HepG2 (cell line): Measurements from ENCODE around the gene TPI1. TPM values are rescaled to one million over a fixed set of nuclear protein-coding genes. Genes with fewer than 3 reads are reported as not detected.
A peak's percentile ranks its signal among the peaks of the same experiment; 100 is the strongest.

Experiments used
- EP300 ChIP-seq, 3 experiments: sonication (generic) in 1 of 3; formaldehyde crosslinking in 1 of 3; IDR thresholded peaks; 2 replicates each; pipeline versions ENCODE4 v1.5.1 to v1.6.1; 2011 to 2020; ENCODE audit warnings: low read depth in 2 of 3, low read length in 2 of 3, borderline replicate concordance in 1 of 3, improper control_type of control experiment in 1 of 3, mild to moderate bottlenecking in 1 of 3, missing genetic modification reagents in 1 of 3, moderate library complexity in 1 of 3
- EZH2 ChIP-seq: conservative IDR thresholded peaks from 2 replicates; pipeline ENCODE4 v1.6.1; 2012; ENCODE audit warnings: mild to moderate bottlenecking, low read depth, low read length, moderate library complexity
- KAT2B ChIP-seq: fragments of 150-350 bp; IDR thresholded peaks from 2 replicates; pipeline ENCODE4 v1.6.1; 2014; ENCODE audit warnings: low read depth, low read length, borderline replicate concordance
- KMT2B ChIP-seq: IDR thresholded peaks from 2 replicates; pipeline ENCODE4 v1.6.1; 2016; ENCODE audit warnings: missing genetic modification reagents, missing compliant biosample characterization
- LRRFIP1 ChIP-seq: sonication (generic); formaldehyde crosslinking; conservative IDR thresholded peaks from 2 replicates; pipeline ENCODE4 v1.4.0; 2020; ENCODE audit warnings: missing genetic modification reagents
- NFKBIZ ChIP-seq: IDR thresholded peaks from 2 replicates; pipeline ENCODE4 v1.6.1; 2018; ENCODE audit warnings: missing genetic modification reagents, missing compliant biosample characterization
- PAF1 ChIP-seq: IDR thresholded peaks from 2 replicates; pipeline ENCODE4 v1.6.1; 2016; ENCODE audit warnings: missing genetic modification reagents, missing compliant biosample characterization
- POLR2AphosphoS5 ChIP-seq: IDR thresholded peaks from 2 replicates; pipeline ENCODE4 v1.6.1; 2012; ENCODE audit warnings: low read depth, low read length
- ZFY ChIP-seq: sonication (generic); formaldehyde crosslinking; IDR thresholded peaks from 2 replicates; pipeline ENCODE4 v1.4.0; 2020; ENCODE audit warnings: missing genetic modification reagents
- ZNF326 ChIP-seq: sonication (generic); formaldehyde crosslinking; IDR thresholded peaks from 2 replicates; pipeline ENCODE4 v1.4.0; 2020; ENCODE audit warnings: missing genetic modification reagents, borderline replicate concordance
- ZNF567 ChIP-seq: sonication (generic); formaldehyde crosslinking; IDR thresholded peaks from 2 replicates; pipeline ENCODE4 v1.8.1; 2023; ENCODE audit warnings: mild to moderate bottlenecking, missing genetic modification reagents, borderline replicate concordance
- ZNF597 ChIP-seq: sonication (generic); formaldehyde crosslinking; IDR thresholded peaks from 2 replicates; pipeline ENCODE4 v1.5.0; 2020; ENCODE audit warnings: missing genetic modification reagents
- ZNF713 ChIP-seq: sonication (generic); formaldehyde crosslinking; IDR thresholded peaks from 2 replicates; pipeline ENCODE4 v1.4.0; 2020; ENCODE audit warnings: mild to moderate bottlenecking, missing genetic modification reagents
- ZNF75D ChIP-seq: sonication (generic); formaldehyde crosslinking; IDR thresholded peaks from 2 replicates; pipeline ENCODE4 v1.8.1; 2023; ENCODE audit warnings: missing genetic modification reagents, mild to moderate bottlenecking, borderline replicate concordance
- ZNF781 ChIP-seq: sonication (generic); formaldehyde crosslinking; IDR thresholded peaks from 2 replicates; pipeline ENCODE4 v1.5.1; 2020; ENCODE audit warnings: borderline replicate concordance, mild to moderate bottlenecking, missing genetic modification reagents; ENCODE audit errors: not compliant biosample characterization
- ZNF850 ChIP-seq: sonication (generic); formaldehyde crosslinking; conservative IDR thresholded peaks from 2 replicates; pipeline ENCODE4 v1.9.0; 2021; ENCODE audit warnings: mild to moderate bottlenecking, missing genetic modification reagents
- polyA plus RNA-seq, 8 experiments: library from polyadenylated mRNA; depleted of rRNA in 3 of 8; stranded (reverse) in 7 of 8; unstranded in 1 of 8; fragments of >200 nt; fragmentation: Illumina TruSeq in 4 of 8; extraction: Trizol in 4 of 8; gene quantifications; 2 replicates each; pipeline versions ENCODE4 v1.2.1 to v1.2.3, GENCODE V29; 2011 to 2016; ENCODE audit warnings: low read depth in 4 of 8, missing spikeins in 1 of 8, mixed read lengths in 1 of 8; ENCODE audit not compliant: insufficient read depth in 1 of 8
- total RNA-seq, 5 experiments: library from RNA; depleted of rRNA; stranded (reverse); fragments of >200 nt; fragmentation: Illumina TruSeq; extraction: Trizol; gene quantifications; 2 replicates each; pipeline ENCODE4 v1.2.3, GENCODE V29; 2016; ENCODE audit warnings: low read depth in 1 of 5
- TF ChIP-seq, protein P1 (sequence below), 2 experiments: fragments of 450-650 bp in 1 of 2; sonication (generic) in 1 of 2; formaldehyde crosslinking; IDR thresholded peaks; 2 replicates each; pipeline versions ENCODE4 v1.5.0 to v1.8.0; 2020 to 2022; ENCODE audit warnings: mild to moderate bottlenecking in 1 of 2, missing genetic modification reagents in 1 of 2
- TF ChIP-seq, protein P2 (sequence below): sonication (generic); formaldehyde crosslinking; IDR thresholded peaks from 2 replicates; pipeline ENCODE4 v1.5.0; 2020; ENCODE audit warnings: missing genetic modification reagents

The TPI1 gene
- total and polyA plus RNA-seq, 2 of the 13 experiments (the other 11 are each of a cell fraction or from before 2014, with no cell fraction given): 945 to 2,535 TPM

GRCh38 chr12:6872073-6873048 lies 5.0 kb downstream of the TPI1 start (continued):
- no peak for TF ChIP-seq KAT2B
- peak; percentile 65; the same call in 1 of the 2 replicates for TF ChIP-seq ZNF567 (CRISPR knock-in tag)
- TF ChIP-seq, protein P1, sequence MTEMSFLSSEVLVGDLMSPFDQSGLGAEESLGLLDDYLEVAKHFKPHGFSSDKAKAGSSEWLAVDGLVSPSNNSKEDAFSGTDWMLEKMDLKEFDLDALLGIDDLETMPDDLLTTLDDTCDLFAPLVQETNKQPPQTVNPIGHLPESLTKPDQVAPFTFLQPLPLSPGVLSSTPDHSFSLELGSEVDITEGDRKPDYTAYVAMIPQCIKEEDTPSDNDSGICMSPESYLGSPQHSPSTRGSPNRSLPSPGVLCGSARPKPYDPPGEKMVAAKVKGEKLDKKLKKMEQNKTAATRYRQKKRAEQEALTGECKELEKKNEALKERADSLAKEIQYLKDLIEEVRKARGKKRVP (CRISPR knock-in tag; IDR thresholded peaks at IDR 0.05): 0 out of 4 replicates have a peak, but pooled peaks of 1 of the 2 experiments have one; percentile 57
- TF ChIP-seq NFKBIZ (CRISPR knock-in tag): no peak
- TF ChIP-seq ZNF326 (CRISPR knock-in tag): peak; percentile 92
- peak; percentile 60 for TF ChIP-seq ZFY
- TF ChIP-seq, protein P2, sequence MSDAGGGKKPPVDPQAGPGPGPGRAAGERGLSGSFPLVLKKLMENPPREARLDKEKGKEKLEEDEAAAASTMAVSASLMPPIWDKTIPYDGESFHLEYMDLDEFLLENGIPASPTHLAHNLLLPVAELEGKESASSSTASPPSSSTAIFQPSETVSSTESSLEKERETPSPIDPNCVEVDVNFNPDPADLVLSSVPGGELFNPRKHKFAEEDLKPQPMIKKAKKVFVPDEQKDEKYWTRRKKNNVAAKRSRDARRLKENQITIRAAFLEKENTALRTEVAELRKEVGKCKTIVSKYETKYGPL (CRISPR knock-in tag): 0 out of 2 replicates have a peak, but pooled peaks have one; percentile 51
- TF ChIP-seq ZNF781 (CRISPR knock-in tag): peak; percentile 23
- no peak for TF ChIP-seq EP300 (IDR thresholded peaks at IDR 0.05; ENCODE audit: low read depth in 2 of 2, low read length in 2 of 2)
- peak; percentile 26; the same call in 1 of the 2 replicates for TF ChIP-seq EP300 (CRISPR knock-in tag; IDR thresholded peaks at IDR 0.05; ENCODE audit: borderline replicate concordance)
- TF ChIP-seq ZNF597 (CRISPR knock-in tag): no peak
- no peak; the same call in 1 of the 2 replicates for TF ChIP-seq ZNF850 (CRISPR knock-in tag)
- TF ChIP-seq POLR2AphosphoS5: peak; percentile 16
- TF ChIP-seq LRRFIP1 (CRISPR knock-in tag): no peak
- TF ChIP-seq EZH2: no peak
- TF ChIP-seq ZNF713 (CRISPR knock-in tag): no peak
- no peak; the same call in 1 of the 2 replicates for TF ChIP-seq KMT2B
- no peak for TF ChIP-seq ZNF75D (CRISPR knock-in tag)
- TF ChIP-seq PAF1 (CRISPR knock-in tag): peak; percentile 48; the same call in 1 of the 2 replicates
